H1 (cell line): Measurements from ENCODE around the gene ACAT2. TPM values are rescaled to one million over a fixed set of nuclear protein-coding genes. Genes with fewer than 3 reads are reported as not detected.

Experiments
- CTCF ChIP-seq, 3 experiments: IDR thresholded peaks; 1 replicate in 2 of 3; 2 replicates in 1 of 3; pipeline versions ENCODE4 v1.5.1 to v1.6.1; 2011; ENCODE audit warnings: low read length in 3 of 3, mild to moderate bottlenecking in 3 of 3, inconsistent platforms in 2 of 3, low read depth in 1 of 3, moderate library complexity in 1 of 3; ENCODE audit not compliant: insufficient read depth in 1 of 3; ENCODE audit errors: control extremely low read depth in 1 of 3
- polyA plus RNA-seq, 7 experiments: library from polyadenylated mRNA; depleted of rRNA in 3 of 7; stranded (reverse) in 5 of 7; unstranded in 2 of 7; fragments of >200 nt in 5 of 7; fragments of 200-250 nt in 2 of 7; gene quantifications; 1 replicate in 5 of 7; 2 replicates in 1 of 7; 4 replicates in 1 of 7; pipeline versions ENCODE4 v1.2.1 to v1.2.3, GENCODE V29; 2011 to 2013; ENCODE audit warnings: missing spikeins in 2 of 7, mixed read lengths in 2 of 7
- total RNA-seq: library from RNA; stranded (reverse); fragmentation: NEBNext Ultra II Directional; extraction: Animal tissue kit (Norgen Biotek cat#: 25700); gene quantifications from 2 replicates; pipeline ENCODE4 v1.2.1, GENCODE V29; 2021

The ACAT2 gene
- total and polyA plus RNA-seq, 2 of the 8 experiments (the other 6 are each of a cell fraction or from before 2014, with no cell fraction given): 61.6 to 166 TPM

- no peak for TF ChIP-seq CTCF (IDR thresholded peaks at IDR 0.05; ENCODE audit: control extremely low read depth in 1 of 3, insufficient read depth in 1 of 3, low read depth in 1 of 3, low read length in 3 of 3)
Observed at GRCh38 chr6:159726918-159727716, 34.7 kb upstream of the ACAT2 start, which contains the start of gene WTAP (continued).
